CD4-positive, alpha-beta memory T cell (primary cell): ENCODE data around the gene TBC1D19. TPM values are rescaled to one million over a fixed set of nuclear protein-coding genes. Genes with fewer than 3 reads are reported as not detected.

Source experiments
- CTCF ChIA-PET: fragments of 350-600 bp; sonication (Branson Sonifier 250); formaldehyde crosslinking; loops from one replicate; lab custom pipeline; 2021; ENCODE audit warnings: inconsistent platforms; ENCODE audit not compliant: partially characterized antibody; lab: Charles Lee
- POLR2A ChIA-PET: fragments of 350-600 bp; sonication (Branson Sonifier 250); formaldehyde crosslinking; loops from one replicate; lab custom pipeline; 2021; ENCODE audit not compliant: partially characterized antibody; lab: Charles Lee
- DNase-seq, 5 donors: peaks; one replicate each; pipeline versions ENCODE4 v3.0.0 to v3.0.0-alpha.2; 2020 to 2022; ENCODE audit warnings: mixed read lengths in 1 of 5
- H3K27ac ChIP-seq: one replicate; pipeline ENCODE4 v1.7.0; 2013; ENCODE audit warnings: low read depth, low read length
- H3K27me3 ChIP-seq: 2 replicates; pipeline ENCODE4 v1.7.0; 2013; ENCODE audit warnings: mild to moderate bottlenecking, low read length, moderate library complexity; ENCODE audit not compliant: insufficient read depth
- H3K36me3 ChIP-seq: 2 replicates; pipeline ENCODE4 v1.7.0; 2013; ENCODE audit warnings: mild to moderate bottlenecking, low read length, moderate library complexity; ENCODE audit not compliant: insufficient read depth
- H3K4me1 ChIP-seq: 2 replicates; pipeline ENCODE4 v1.7.0; 2013; ENCODE audit warnings: mild to moderate bottlenecking, low read length, moderate library complexity; ENCODE audit not compliant: insufficient read depth
- H3K4me3 ChIP-seq, 2 donors: one replicate each; pipeline ENCODE4 v1.7.0; 2013; ENCODE audit warnings: low read length in 2 of 2, mild to moderate bottlenecking in 1 of 2
- H3K9me3 ChIP-seq, 2 donors: one replicate each; pipeline ENCODE4 v1.7.0; 2013; ENCODE audit warnings: low read length in 2 of 2, control low read depth in 1 of 2; ENCODE audit not compliant: control insufficient read depth in 1 of 2
- H3K27ac Mint-ChIP-seq, 7 donors: one replicate each; pipeline ENCODE4 v1.8.0; 2020 to 2021; ENCODE audit warnings: mixed read lengths in 7 of 7, mild to moderate bottlenecking in 6 of 7, inconsistent platforms in 3 of 7, moderate library complexity in 3 of 7
- H3K27me3 Mint-ChIP-seq, 2 donors: one replicate each; pipeline ENCODE4 v1.8.0; 2020 to 2021; ENCODE audit warnings: mixed read lengths in 2 of 2
- H3K36me3 Mint-ChIP-seq, 2 donors: one replicate each; pipeline ENCODE4 v1.8.0; 2020 to 2021; ENCODE audit warnings: mixed read lengths in 2 of 2, inconsistent platforms in 1 of 2, mild to moderate bottlenecking in 1 of 2
- H3K4me1 Mint-ChIP-seq, 4 donors: one replicate each; pipeline ENCODE4 v1.8.0; 2020 to 2021; ENCODE audit warnings: mixed read lengths in 4 of 4, mild to moderate bottlenecking in 1 of 4
- H3K4me3 Mint-ChIP-seq, 8 donors: one replicate each; pipeline ENCODE4 v1.8.0; 2020 to 2021; ENCODE audit warnings: mixed read lengths in 8 of 8, mild to moderate bottlenecking in 7 of 8, moderate library complexity in 6 of 8, inconsistent platforms in 3 of 8
- H3K9me3 Mint-ChIP-seq, 8 donors: one replicate each; pipeline ENCODE4 v1.8.0; 2020 to 2021; ENCODE audit warnings: mixed read lengths in 8 of 8, mild to moderate bottlenecking in 5 of 8, inconsistent platforms in 3 of 8, moderate library complexity in 1 of 8
- intact Hi-C: fragments of 100-400 bp; cut with micrococcal nuclease; formaldehyde crosslinking; loops from one replicate; pipeline ENCODE4 v1.15.1; 2023
- polyA plus RNA-seq, 2 donors: library from polyadenylated mRNA; unstranded; fragments of 300-500 nt; fragmentation: Illumina TruSeq; gene quantifications; one replicate each; pipeline ENCODE4 v1.2.3, GENCODE V29; 2021
- total RNA-seq, 2 experiments: library from RNA; stranded (reverse); gene quantifications; one replicate each; pipeline ENCODE4 v1.2.3, GENCODE V29; 2021

Gene TBC1D19
- total and polyA plus RNA-seq, 4 experiments from 2014 or later = 4.3 to 9.5 (median 6.3) TPM

DNA sequence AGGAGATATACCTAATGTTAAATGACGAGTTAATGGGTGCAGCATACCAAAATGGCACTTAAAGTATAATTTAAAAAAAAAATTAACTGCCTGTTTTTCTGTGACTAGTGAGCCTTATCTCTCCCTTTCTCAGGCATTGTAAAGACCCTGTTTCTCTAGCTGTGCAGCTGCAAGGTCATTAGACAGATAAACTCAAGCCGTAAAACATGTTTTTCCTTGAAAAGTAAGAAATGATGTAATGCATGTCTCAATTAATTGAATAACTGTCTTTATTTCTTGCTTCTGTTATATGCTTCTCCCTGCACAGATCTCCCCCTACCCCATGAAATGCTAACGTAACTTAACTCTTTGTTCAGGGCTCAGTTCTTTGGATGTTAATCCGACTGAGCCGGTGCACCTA lies 10.5 kb downstream of the TBC1D19 start:
- no peak overlapping the region for H3K4me3 Mint-ChIP-seq
- peaks cover 0 to 18% of the 10 kb centered on the region in 2 donors for H3K36me3 Mint-ChIP-seq
- no peaks in the 10 kb centered on the region for H3K27me3 Mint-ChIP-seq
- Histone ChIP-seq H3K27ac (no peak overlapping the region), H3K9me3 (no peaks in the 10 kb centered on the region), H3K36me3 (no peaks in the 10 kb centered on the region), H3K27me3 (no peaks in the 10 kb centered on the region), H3K4me3 (no peak overlapping the region), H3K4me1 (no peaks in the 10 kb centered on the region)
- ChIA-PET POLR2A (no interaction called here), CTCF (no interaction called here)
- peaks cover 0 to 3% (median 0%) of the 10 kb centered on the region in 8 donors for H3K9me3 Mint-ChIP-seq
- DNase-seq = no peak
- H3K27ac Mint-ChIP-seq = peak overlapping the region in 1 of 7 donors; percentile 64
- H3K4me1 Mint-ChIP-seq = peaks cover 8 to 11% (median 8%) of the 10 kb centered on the region in 4 donors
- intact Hi-C loops = loop anchor here (5.0 kb wide), 1 partner anchor 1217 kb away; the partner anchor contains the start of gene ANAPC4

DNA sequence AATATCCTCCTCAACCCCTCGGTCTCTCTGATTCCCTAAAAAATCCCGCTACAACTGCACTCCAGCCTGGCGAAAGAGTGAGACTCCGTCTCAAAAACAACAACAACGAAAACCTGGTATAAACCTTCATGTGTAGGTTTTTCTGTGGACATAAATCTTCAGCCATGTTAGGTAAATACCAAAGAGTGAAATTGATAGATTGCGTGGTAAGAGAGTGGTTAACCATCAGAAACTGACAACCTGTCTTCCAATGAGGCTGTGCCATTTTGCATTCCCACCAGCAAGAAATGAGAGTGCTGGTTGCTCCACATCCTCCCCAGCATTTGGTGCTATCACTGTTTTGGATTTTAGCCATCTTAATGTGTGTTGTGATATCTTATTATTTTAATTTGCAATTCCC lies 10.9 kb downstream of the TBC1D19 start:
- Mint-ChIP-seq H3K27ac (peak overlapping the region in 1 of 7 donors; percentile 64), H3K9me3 (peaks cover 0 to 3% (median 0%) of the 10 kb centered on the region in 8 donors), H3K4me1 (peaks cover 4 to 8% (median 6%) of the 10 kb centered on the region in 4 donors), H3K27me3 (no peaks in the 10 kb centered on the region), H3K36me3 (peaks cover 0 to 19% of the 10 kb centered on the region in 2 donors), H3K4me3 (no peak overlapping the region)
- Histone ChIP-seq H3K27me3 (no peaks in the 10 kb centered on the region), H3K36me3 (no peaks in the 10 kb centered on the region), H3K4me1 (no peaks in the 10 kb centered on the region), H3K4me3 (no peak overlapping the region), H3K27ac (no peak overlapping the region), H3K9me3 (no peaks in the 10 kb centered on the region)
- DNase-seq = no peak
- ChIA-PET CTCF (no interaction called here), POLR2A (no interaction called here)
- intact Hi-C loops = loop anchor here (5.0 kb wide), 1 partner anchor 1217 kb away; the partner anchor contains the start of gene ANAPC4

DNA sequence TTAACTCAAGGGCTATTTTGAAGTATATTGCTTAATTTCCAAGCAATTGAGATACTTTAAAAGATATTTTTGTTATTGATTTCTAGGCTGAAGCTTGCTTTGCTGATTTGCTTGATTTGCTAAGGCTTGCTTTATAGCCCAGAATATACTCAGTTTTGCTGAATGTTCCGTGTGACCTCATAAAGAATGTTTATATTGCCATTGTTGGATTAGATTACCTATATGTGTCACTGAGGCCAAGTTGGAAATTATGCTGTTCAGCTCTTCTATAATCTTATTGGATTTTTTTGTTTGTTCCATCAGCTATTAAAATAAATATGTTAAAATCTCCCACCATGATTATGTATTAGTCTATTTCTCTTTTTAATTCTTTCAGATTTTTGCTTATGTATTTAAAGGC lies 13.0 kb downstream of the TBC1D19 start:
- Mint-ChIP-seq H3K4me1 (peaks cover 0 to 13% (median 4%) of the 10 kb centered on the region in 4 donors), H3K27me3 (no peaks in the 10 kb centered on the region), H3K9me3 (peaks cover 0 to 7% (median 0%) of the 10 kb centered on the region in 8 donors), H3K4me3 (no peak overlapping the region), H3K27ac (no peak overlapping the region), H3K36me3 (peaks cover 0 to 13% of the 10 kb centered on the region in 2 donors)
- Histone ChIP-seq H3K27me3 (no peaks in the 10 kb centered on the region), H3K9me3 (no peaks in the 10 kb centered on the region), H3K4me1 (no peaks in the 10 kb centered on the region), H3K27ac (no peak overlapping the region), H3K4me3 (no peak overlapping the region), H3K36me3 (no peaks in the 10 kb centered on the region)
- intact Hi-C loops = no loop called here
- ChIA-PET POLR2A (no interaction called here), CTCF (interaction anchor here (0.6 to 1.4 kb wide), 2 partner anchors 8 to 13 kb away, joined by 3 read pairs; no protein-coding TSS in a partner anchor)
- DNase-seq = no peak

DNA sequence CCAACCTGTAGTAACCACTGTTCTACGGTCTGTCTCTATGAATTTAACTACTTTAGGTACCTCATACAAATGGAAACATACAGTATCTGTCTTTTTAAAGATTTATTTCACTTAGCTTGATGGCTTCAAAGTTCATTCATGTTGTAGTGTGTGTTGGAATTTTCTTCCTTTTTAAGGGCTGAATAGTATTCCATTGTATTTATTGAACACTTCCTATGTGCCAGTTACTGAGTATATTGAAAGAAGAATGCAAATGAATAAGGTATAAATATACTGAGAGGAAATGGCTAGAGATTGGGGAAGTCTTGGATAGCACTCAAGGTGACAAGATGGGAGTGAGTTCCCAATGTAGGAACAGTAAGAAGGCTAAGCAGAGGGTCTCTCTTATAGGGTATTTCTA lies 17.3 kb downstream of the TBC1D19 start:
- intact Hi-C loops = no loop called here
- no peaks in the 10 kb centered on the region for H3K9me3 ChIP-seq
- POLR2A ChIA-PET = interaction anchor here (3.3 kb wide), 1 partner anchor 17 kb away, joined by 11 read pairs; the partner anchor contains the start of gene TBC1D19
- H3K4me3 ChIP-seq = no peak overlapping the region
- H3K36me3 ChIP-seq = no peaks in the 10 kb centered on the region
- CTCF ChIA-PET = no interaction called here
- no peak overlapping the region for H3K27ac ChIP-seq
- Mint-ChIP-seq H3K9me3 (peaks cover 0 to 7% (median 0%) of the 10 kb centered on the region in 8 donors), H3K4me1 (peaks cover 0 to 6% (median 3%) of the 10 kb centered on the region in 4 donors), H3K27me3 (no peaks in the 10 kb centered on the region), H3K4me3 (no peak overlapping the region), H3K36me3 (peaks cover 1 to 8% of the 10 kb centered on the region in 2 donors), H3K27ac (no peak overlapping the region)
- H3K27me3 ChIP-seq = no peaks in the 10 kb centered on the region
- no peaks in the 10 kb centered on the region for H3K4me1 ChIP-seq
- no peak for DNase-seq

DNA sequence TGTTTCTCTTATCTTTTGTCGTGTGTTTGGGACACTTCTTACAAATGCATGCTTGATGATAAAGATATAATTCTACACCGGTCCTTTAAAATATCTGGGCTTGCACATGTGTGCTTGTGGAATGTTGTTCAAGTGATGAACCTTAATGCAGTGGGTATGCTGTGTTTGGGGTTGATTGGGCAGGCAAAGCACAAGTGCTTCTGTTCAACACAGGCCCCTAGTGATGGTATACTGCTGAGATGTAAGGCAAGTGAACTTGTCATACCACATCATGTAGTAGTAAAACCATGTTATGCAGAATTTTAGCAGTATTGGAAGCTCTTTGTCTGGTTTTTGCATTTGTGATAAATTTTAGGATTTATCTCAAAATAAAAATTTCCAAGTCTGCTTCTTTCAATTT lies 23.9 kb downstream of the TBC1D19 start:
- H3K27me3 ChIP-seq = no peaks in the 10 kb centered on the region
- intact Hi-C loops = no loop called here
- H3K4me3 Mint-ChIP-seq = no peak overlapping the region
- H3K36me3 ChIP-seq = no peaks in the 10 kb centered on the region
- H3K4me1 ChIP-seq = peaks cover 5% of the 10 kb centered on the region
- POLR2A ChIA-PET = no interaction called here
- DNase-seq = no peak
- peaks cover 15 to 25% (median 21%) of the 10 kb centered on the region in 4 donors for H3K4me1 Mint-ChIP-seq
- H3K4me3 ChIP-seq = no peak overlapping the region
- H3K9me3 ChIP-seq = no peaks in the 10 kb centered on the region
- no peak overlapping the region for H3K27ac Mint-ChIP-seq
- H3K36me3 Mint-ChIP-seq = peaks cover 0 to 1% of the 10 kb centered on the region in 2 donors
- H3K9me3 Mint-ChIP-seq = peaks cover 0 to 2% (median 0%) of the 10 kb centered on the region in 8 donors
- CTCF ChIA-PET = no interaction called here
- H3K27ac ChIP-seq = no peak overlapping the region
- H3K27me3 Mint-ChIP-seq = no peaks in the 10 kb centered on the region

DNA sequence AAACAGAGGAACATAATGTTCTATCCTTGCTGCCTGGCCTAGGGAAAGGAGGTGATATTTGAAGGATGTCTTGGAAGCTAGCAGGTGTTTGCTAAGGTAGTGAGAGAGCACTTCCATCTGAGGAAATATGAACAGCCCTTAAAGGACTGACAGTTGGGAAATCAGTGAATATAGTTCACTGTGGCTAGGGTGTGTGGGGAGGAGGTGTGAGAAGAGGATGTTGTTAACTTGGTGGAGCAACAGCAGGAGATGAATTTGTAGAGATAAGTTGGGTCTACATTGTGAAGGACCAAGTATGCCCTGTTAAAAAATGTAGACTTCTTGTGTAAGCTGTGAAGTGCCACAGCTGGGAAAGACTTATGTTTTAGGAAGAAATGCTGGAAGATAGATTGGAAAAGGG lies 25.5 kb downstream of the TBC1D19 start:
- intact Hi-C loops = no loop called here
- no peak overlapping the region for H3K27ac ChIP-seq
- no peaks in the 10 kb centered on the region for H3K9me3 ChIP-seq
- H3K4me1 Mint-ChIP-seq = peaks cover 16 to 31% (median 21%) of the 10 kb centered on the region in 4 donors
- H3K27me3 Mint-ChIP-seq = no peaks in the 10 kb centered on the region
- H3K36me3 ChIP-seq = no peaks in the 10 kb centered on the region
- DNase-seq = peak in 1 of 5 donors; percentile 1
- H3K4me3 ChIP-seq = no peak overlapping the region
- H3K4me3 Mint-ChIP-seq = peak overlapping the region in 3 of 8 donors; percentile 0 to 6 (median 1)
- peaks cover 0 to 2% (median 0%) of the 10 kb centered on the region in 8 donors for H3K9me3 Mint-ChIP-seq
- H3K4me1 ChIP-seq = peaks cover 5% of the 10 kb centered on the region
- POLR2A ChIA-PET = interaction anchor here (1.2 kb wide), 1 partner anchor 26 kb away, joined by 3 read pairs; the partner anchor contains the start of gene TBC1D19
- H3K36me3 Mint-ChIP-seq = no peaks in the 10 kb centered on the region
- CTCF ChIA-PET = interaction anchor here (0.8 kb wide), 1 partner anchor 13 kb away, joined by 3 read pairs; no protein-coding TSS in a partner anchor
- H3K27ac Mint-ChIP-seq = peak overlapping the region in 4 of 7 donors; percentile 6 to 19 (median 12)
- H3K27me3 ChIP-seq = no peaks in the 10 kb centered on the region

DNA sequence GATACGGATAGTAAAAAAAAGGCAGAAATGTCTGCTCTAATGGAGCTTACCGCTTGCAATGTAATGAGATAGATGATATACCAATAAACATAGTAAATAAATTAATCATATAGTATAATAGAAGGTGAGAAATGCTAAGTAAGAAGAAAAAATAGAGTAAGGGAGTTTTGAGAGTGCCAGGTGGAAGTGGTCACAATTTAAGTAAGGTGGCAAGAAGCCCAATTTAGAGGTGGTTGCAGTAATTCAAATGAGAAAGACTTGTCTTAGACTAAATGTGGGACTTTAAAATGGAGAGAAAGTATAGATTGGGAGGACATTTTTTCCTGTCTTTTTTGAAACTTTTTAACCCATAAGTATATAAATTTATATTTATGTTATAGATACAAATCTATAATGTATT lies 26.0 kb downstream of the TBC1D19 start:
- Mint-ChIP-seq H3K36me3 (no peaks in the 10 kb centered on the region), H3K9me3 (peaks cover 0 to 2% (median 0%) of the 10 kb centered on the region in 8 donors), H3K27ac (peak overlapping the region in 1 of 7 donors; percentile 26), H3K27me3 (no peaks in the 10 kb centered on the region), H3K4me1 (peaks cover 16 to 31% (median 21%) of the 10 kb centered on the region in 4 donors), H3K4me3 (no peak overlapping the region)
- no peak for DNase-seq
- Histone ChIP-seq H3K4me3 (no peak overlapping the region), H3K4me1 (peaks cover 5% of the 10 kb centered on the region), H3K9me3 (no peaks in the 10 kb centered on the region), H3K27ac (no peak overlapping the region), H3K36me3 (no peaks in the 10 kb centered on the region), H3K27me3 (no peaks in the 10 kb centered on the region)
- POLR2A ChIA-PET = interaction anchor here (1.2 kb wide), 1 partner anchor 26 kb away, joined by 3 read pairs; the partner anchor contains the start of gene TBC1D19
- CTCF ChIA-PET = interaction anchor here (0.8 kb wide), 1 partner anchor 13 kb away, joined by 3 read pairs; no protein-coding TSS in a partner anchor
- intact Hi-C loops = no loop called here
